Measurements from ENCODE around the gene CLEC12A. TPM values are rescaled to one million over a fixed set of nuclear protein-coding genes. Genes with fewer than 3 reads are reported as not detected.

The CLEC12A gene
- total and polyA plus RNA-seq, 2 of the 13 experiments (the other 11 are each of a cell fraction or from before 2014, with no cell fraction given) = not detected

GRCh38 chr12:9977916-9978315 lies 6.7 kb downstream of the CLEC12A start:
- H3K4me2 ChIP-seq (ENCODE audit: low read depth, low read length) = no peak overlapping the region
- no peak overlapping the region for H2AFZ ChIP-seq (ENCODE audit: low read length)
- H3K9ac ChIP-seq (ENCODE audit: insufficient read depth, low read depth, low read length) = no peak overlapping the region
- no TSS peak for BruUV-seq (replicated peaks)
- POLR2A ChIA-PET = no interaction called here
- in situ Hi-C loops (cut with HindIII; ENCODE audit: extremely low pct_ligation_motif_present, low pct_unique_long_range_greater_than_20kb) = no loop called here
- H3K4me3 ChIP-seq (replicated peaks in 1 of 3; ENCODE audit: insufficient read depth in 1 of 3, low read depth in 2 of 3, low read length in 3 of 3) = no peak overlapping the region
- ATAC-seq (no peak), DNase-seq (ENCODE audit: low spot score) (no peak), FAIRE-seq (no peak)
- H3K9me3 ChIP-seq (ENCODE audit: low read length) = peaks cover 10% of the 10 kb centered on the region; the same call in 1 of the 2 replicates
- CTCF ChIA-PET (ENCODE audit: low intra/inter-chr PET ratio, low total read pairs) = no interaction called here
- TF ChIP-seq POGZ (CRISPR knock-in tag; IDR thresholded peaks at IDR 0.05) (no peak), CEBPB (IDR thresholded peaks at IDR 0.05; ENCODE audit: borderline replicate concordance, low read depth, low read length) (peak; percentile 32; the same call in 1 of the 2 replicates), NR2C2 (CRISPR knock-in tag; IDR thresholded peaks at IDR 0.05; ENCODE audit: borderline replicate concordance) (no peak), ZNF142 (CRISPR knock-in tag; IDR thresholded peaks at IDR 0.05) (no peak)
- H3K79me2 ChIP-seq (ENCODE audit: insufficient read depth, low read length) = no peaks in the 10 kb centered on the region
- no peaks in the 10 kb centered on the region for H3K36me3 ChIP-seq (replicated peaks in 1 of 2; ENCODE audit: control insufficient read depth in 1 of 2, insufficient read depth in 2 of 2, low read length in 2 of 2)
- no peaks in the 10 kb centered on the region for H4K20me1 ChIP-seq (ENCODE audit: insufficient read depth, low read length)
- no peaks in the 10 kb centered on the region for H3K27me3 ChIP-seq (ENCODE audit: control insufficient read depth in 1 of 2, insufficient read depth in 2 of 2, low read length in 2 of 2)
- H3K4me1 ChIP-seq (ENCODE audit: insufficient read depth, low read length) = no peaks in the 10 kb centered on the region
- intact Hi-C loops (cut with micrococcal nuclease; ENCODE audit: unreplicated experiment) = no loop called here
- H3K27ac ChIP-seq (ENCODE audit: extremely low read length, insufficient read depth, low read length) = no peak overlapping the region

Measured in HepG2 (cell line).